Transverse colon (tissue), 4 donors: Measurements from ENCODE around the gene PDE8A. TPM values are rescaled to one million over a fixed set of nuclear protein-coding genes. Genes with fewer than 3 reads are reported as not detected.

Experiments used
- DNase-seq: peaks from one replicate; pipeline ENCODE4 v3.0.0-alpha.2; 2019
- H3K27ac ChIP-seq, 4 donors: fragments of 200-600 bp; sonication (generic); 2 replicates each; pipeline ENCODE4 v1.5.1; 2016 to 2018; ENCODE audit warnings: inconsistent platforms in 4 of 4
- H3K27me3 ChIP-seq: fragments of 200-600 bp; sonication (generic); 2 replicates; pipeline ENCODE4 v1.5.1; 2017; ENCODE audit warnings: inconsistent platforms
- H3K36me3 ChIP-seq, 4 donors: fragments of 200-600 bp; sonication (generic); 2 replicates each; pipeline ENCODE4 v1.5.1; 2017 to 2019; ENCODE audit warnings: inconsistent platforms in 4 of 4
- H3K4me1 ChIP-seq, 4 donors: fragments of 200-600 bp; sonication (generic); 2 replicates each; pipeline ENCODE4 v1.5.1; 2017 to 2020; ENCODE audit warnings: inconsistent platforms in 4 of 4
- H3K4me3 ChIP-seq, 4 donors: fragments of 200-600 bp; sonication (generic); 1 replicate in 1 of 4; 2 replicates in 3 of 4; pipeline versions ENCODE4 v1.5.1 to v1.6.1; 2017 to 2019; ENCODE audit warnings: inconsistent platforms in 4 of 4
- H3K9me3 ChIP-seq, 2 donors: fragments of 200-600 bp; sonication (generic); 2 replicates each; pipeline ENCODE4 v1.5.1; 2017 to 2019; ENCODE audit warnings: inconsistent platforms in 2 of 2
- EP300 ChIP-seq: sonication (generic); formaldehyde crosslinking; IDR thresholded peaks from one replicate; pipeline ENCODE4 v1.6.1; 2017; ENCODE audit warnings: antibody characterized with exemption, low read depth
- POLR2A ChIP-seq: fragments of 450-650 bp; IDR thresholded peaks from one replicate; pipeline ENCODE4 v1.6.1; 2016; ENCODE audit warnings: antibody characterized with exemption, mild to moderate bottlenecking, moderate library complexity
- POLR2AphosphoS5 ChIP-seq, 3 donors: sonication (generic); formaldehyde crosslinking; IDR thresholded peaks; one replicate each; pipeline ENCODE4 v1.6.1; 2016; ENCODE audit warnings: antibody characterized with exemption in 3 of 3
- WGBS, 2 donors: methylation state at CpG; one replicate each; pipeline ENCODE4 v1.1.5; 2018; ENCODE audit warnings: low coverage in 1 of 2; 5-methylcytosine and 5-hydroxymethylcytosine counted together
- in situ Hi-C, 4 donors: fragments of 200-750 bp; cut with MboI; loops; one replicate each; pipeline versions ENCODE4 v1.15.0 to v1.15.1; 2017; ENCODE audit warnings: low sequenced_read_pairs in 3 of 4, low pct_ligation_motif_present in 1 of 4, low pct_unique_long_range_greater_than_20kb in 1 of 4
- intact Hi-C: fragments of 100-400 bp; cut with DNase I; formaldehyde crosslinking; loops from one replicate; pipeline ENCODE4 v1.15.1; 2023; ENCODE audit warnings: low total_unique reads
- total RNA-seq, 4 donors: library from RNA; depleted of rRNA; stranded (reverse); fragments of >200 nt; gene quantifications; one replicate each; pipeline ENCODE4 v1.1.0, GENCODE V29; 2016
- TF ChIP-seq, protein P1 (sequence below), 5 experiments: fragments of 200-600 bp in 3 of 5; fragments of 450-650 bp in 2 of 5; sonication (generic) in 3 of 5; IDR thresholded peaks; 1 replicate in 2 of 5; 2 replicates in 3 of 5; pipeline ENCODE4 v1.5.1; 2016 to 2017; ENCODE audit warnings: antibody characterized with exemption in 5 of 5, inconsistent platforms in 3 of 5, mild to moderate bottlenecking in 2 of 5, moderate library complexity in 1 of 5

PDE8A gene
- total RNA-seq, 4 donors from 2014 or later = 115 to 188 (median 165) TPM

DNA sequence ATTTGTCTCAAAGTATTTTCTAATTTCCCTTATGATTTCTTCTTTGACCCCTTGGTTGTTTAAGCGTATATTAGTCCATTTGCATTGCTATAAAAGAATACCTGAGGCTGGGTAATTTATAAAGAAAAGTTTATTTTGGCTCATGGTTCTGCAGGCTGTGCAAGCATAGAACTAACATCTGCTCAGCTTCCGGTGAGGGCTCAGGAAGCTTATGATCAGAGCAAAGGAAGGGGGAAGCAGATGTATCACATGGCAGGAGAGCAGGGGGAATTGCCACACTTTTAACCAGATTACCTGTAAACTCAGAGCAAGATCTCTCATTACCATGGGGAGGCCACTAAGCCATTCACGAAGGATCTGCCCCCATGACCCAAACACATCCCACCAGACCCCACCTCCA is 148.2 kb downstream of the PDE8A start:
- TF ChIP-seq POLR2A (no peak), EP300 (no peak), POLR2AphosphoS5 (IDR thresholded peaks at IDR 0.05) (no peak)
- TF ChIP-seq, protein P1, sequence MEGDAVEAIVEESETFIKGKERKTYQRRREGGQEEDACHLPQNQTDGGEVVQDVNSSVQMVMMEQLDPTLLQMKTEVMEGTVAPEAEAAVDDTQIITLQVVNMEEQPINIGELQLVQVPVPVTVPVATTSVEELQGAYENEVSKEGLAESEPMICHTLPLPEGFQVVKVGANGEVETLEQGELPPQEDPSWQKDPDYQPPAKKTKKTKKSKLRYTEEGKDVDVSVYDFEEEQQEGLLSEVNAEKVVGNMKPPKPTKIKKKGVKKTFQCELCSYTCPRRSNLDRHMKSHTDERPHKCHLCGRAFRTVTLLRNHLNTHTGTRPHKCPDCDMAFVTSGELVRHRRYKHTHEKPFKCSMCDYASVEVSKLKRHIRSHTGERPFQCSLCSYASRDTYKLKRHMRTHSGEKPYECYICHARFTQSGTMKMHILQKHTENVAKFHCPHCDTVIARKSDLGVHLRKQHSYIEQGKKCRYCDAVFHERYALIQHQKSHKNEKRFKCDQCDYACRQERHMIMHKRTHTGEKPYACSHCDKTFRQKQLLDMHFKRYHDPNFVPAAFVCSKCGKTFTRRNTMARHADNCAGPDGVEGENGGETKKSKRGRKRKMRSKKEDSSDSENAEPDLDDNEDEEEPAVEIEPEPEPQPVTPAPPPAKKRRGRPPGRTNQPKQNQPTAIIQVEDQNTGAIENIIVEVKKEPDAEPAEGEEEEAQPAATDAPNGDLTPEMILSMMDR (IDR thresholded peaks at IDR 0.05) = no peak
- Histone ChIP-seq H3K36me3 (peaks cover 0 to 57% (median 20%) of the 10 kb centered on the region in 4 donors), H3K4me1 (no peaks in the 10 kb centered on the region), H3K27ac (no peak overlapping the region), H3K27me3 (no peaks in the 10 kb centered on the region), H3K4me3 (no peak overlapping the region), H3K9me3 (no peaks in the 10 kb centered on the region)
- no peak for DNase-seq
- in situ Hi-C loops (loop anchor here in 1 of 4 donors (25.0 kb wide), 1 partner anchor 168 kb away; no protein-coding TSS in a partner anchor), intact Hi-C loops (no loop called here)
- 75 to 76% methylated on average over 2 to 3 of the region's 3 CpGs for WGBS, 2 donors

DNA sequence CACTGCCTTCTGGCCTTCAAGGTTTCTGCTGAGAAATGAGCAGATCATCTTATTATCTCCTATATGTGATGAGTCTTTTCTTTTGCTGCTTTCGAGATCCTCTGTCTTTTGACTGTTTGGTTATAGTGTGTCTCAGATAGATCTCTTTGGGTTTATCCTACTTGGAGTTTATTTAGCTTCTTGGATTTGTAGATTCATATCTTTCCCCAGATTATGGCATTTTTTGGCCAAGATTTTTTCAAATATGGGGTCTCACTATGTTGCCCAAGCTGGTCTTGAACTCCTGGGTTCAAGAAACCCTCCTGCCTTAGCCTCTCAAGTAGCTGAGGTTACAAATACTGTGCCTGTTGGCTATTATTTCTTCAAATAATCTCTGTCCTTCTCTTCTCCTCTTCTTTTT is 150.3 kb downstream of the PDE8A start:
- H3K4me1 ChIP-seq = no peaks in the 10 kb centered on the region
- H3K27me3 ChIP-seq = no peaks in the 10 kb centered on the region
- H3K27ac ChIP-seq = no peak overlapping the region
- H3K36me3 ChIP-seq = peaks cover 0 to 61% (median 21%) of the 10 kb centered on the region in 4 donors
- H3K9me3 ChIP-seq = no peaks in the 10 kb centered on the region
- in situ Hi-C loops = loop anchor here in 1 of 4 donors (25.0 kb wide), 1 partner anchor 170 kb away; no protein-coding TSS in a partner anchor
- no peak for DNase-seq
- no peak overlapping the region for H3K4me3 ChIP-seq
- WGBS, 2 donors = 97 to 100% methylated on average over 1 of the region's 1 CpG
- TF ChIP-seq EP300 = no peak
- TF ChIP-seq POLR2AphosphoS5 (IDR thresholded peaks at IDR 0.05) = no peak
- no peak for TF ChIP-seq POLR2A
- TF ChIP-seq, protein P1 (IDR thresholded peaks at IDR 0.05) = no peak
- intact Hi-C loops = no loop called here

DNA sequence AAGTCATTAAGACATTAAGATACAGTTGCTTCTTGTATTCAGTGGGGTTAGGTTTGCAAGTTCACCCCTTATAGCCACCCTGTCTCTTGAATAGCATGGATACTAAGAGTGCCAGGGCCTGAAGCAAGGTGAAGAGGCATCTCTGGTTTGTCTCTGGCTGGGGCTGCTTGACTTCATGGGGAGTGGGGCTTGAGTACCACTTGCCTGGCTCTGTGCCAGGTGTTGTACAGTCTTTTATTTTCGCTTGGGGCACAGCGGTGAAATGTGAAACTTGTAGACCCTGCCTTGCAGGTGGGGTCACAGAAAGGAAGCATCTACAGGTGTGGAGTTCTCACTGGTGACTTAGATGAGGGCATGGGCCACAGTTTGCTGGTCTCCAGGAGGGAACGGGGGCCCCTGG is 152.1 kb downstream of the PDE8A start:
- Histone ChIP-seq H3K36me3 (peaks cover 0 to 58% (median 19%) of the 10 kb centered on the region in 4 donors), H3K27ac (no peak overlapping the region), H3K27me3 (no peaks in the 10 kb centered on the region), H3K4me3 (no peak overlapping the region), H3K4me1 (no peaks in the 10 kb centered on the region), H3K9me3 (no peaks in the 10 kb centered on the region)
- intact Hi-C loops (no loop called here), in situ Hi-C loops (loop anchor here in 1 of 4 donors (25.0 kb wide), 1 partner anchor 171 kb away; no protein-coding TSS in a partner anchor)
- 96% methylated on average over 3 of the region's 3 CpGs; no CpG with 5 or more reads in 1 of the 2 donors for WGBS, 2 donors
- DNase-seq = no peak
- TF ChIP-seq EP300 (no peak), POLR2A (no peak), POLR2AphosphoS5 (IDR thresholded peaks at IDR 0.05) (no peak)
- TF ChIP-seq, protein P1 (IDR thresholded peaks at IDR 0.05) = no peak

DNA sequence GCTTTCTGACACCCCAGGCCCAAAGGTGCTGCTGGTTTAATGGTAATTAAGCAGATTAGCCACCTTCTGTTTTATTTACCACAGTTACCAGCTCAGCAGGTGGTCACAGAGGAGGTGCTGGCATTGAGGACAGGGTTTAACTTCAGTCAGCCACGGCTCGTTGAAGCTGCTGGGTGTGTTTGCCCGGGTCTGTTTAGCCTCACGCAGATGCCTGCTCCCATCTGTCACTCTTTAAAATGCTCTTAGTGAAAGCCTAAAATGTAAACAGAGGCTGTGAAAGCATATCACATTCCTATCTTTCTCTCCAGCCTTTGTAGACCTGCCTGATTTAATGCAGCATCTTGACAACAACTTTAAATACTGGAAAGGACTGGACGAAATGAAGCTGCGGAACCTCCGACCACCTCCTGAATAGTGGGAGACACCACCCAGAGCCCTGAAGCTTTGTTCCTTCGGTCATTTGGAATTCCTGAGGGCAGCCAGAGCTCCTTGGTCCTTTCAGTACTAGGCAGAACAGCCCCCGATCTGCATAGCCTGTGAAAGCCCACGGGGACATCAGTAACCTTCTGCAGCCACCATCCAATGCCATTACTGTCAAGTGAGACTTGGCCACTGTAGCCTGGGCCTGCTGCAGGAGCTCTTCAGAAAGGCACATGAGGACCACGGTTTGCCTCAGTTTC is 156.0 kb downstream of the PDE8A start:
- TF ChIP-seq, protein P1 (IDR thresholded peaks at IDR 0.05) = no peak
- TF ChIP-seq POLR2AphosphoS5 (IDR thresholded peaks at IDR 0.05) = no peak
- TF ChIP-seq EP300 = no peak
- TF ChIP-seq POLR2A = no peak

More for the DNA sequence above, 156.0 kb downstream of the PDE8A start:
- Histone ChIP-seq H3K27me3 (no peaks in the 10 kb centered on the region), H3K36me3 (peaks cover 0 to 51% (median 17%) of the 10 kb centered on the region in 4 donors), H3K4me1 (no peaks in the 10 kb centered on the region), H3K4me3 (no peak overlapping the region), H3K27ac (no peak overlapping the region), H3K9me3 (no peaks in the 10 kb centered on the region)
- 60 to 78% methylated on average over 4 to 11 of the region's 11 CpGs for WGBS, 2 donors
- DNase-seq = no peak
- intact Hi-C loops = no loop called here
- in situ Hi-C loops = loop anchor here in 1 of 4 donors (25.0 kb wide), 1 partner anchor 175 kb away; no protein-coding TSS in a partner anchor
